SK-N-SH treated with all-trans-retinoic acid at 6 μM for 48 hours (cell line): Measurements from ENCODE around the gene MAST4.

ENCODE experiments used
- ARNTL ChIP-seq: fragments of 450-650 bp; formaldehyde crosslinking; IDR thresholded peaks from 2 replicates; pipeline ENCODE4 v1.5.0; 2020; ENCODE audit warnings: low read depth, mild to moderate bottlenecking, moderate library complexity, borderline replicate concordance
- BACH2 ChIP-seq: fragments of 250-450 bp; sonication (Bioruptor Pico); IDR thresholded peaks from 2 replicates; pipeline ENCODE4 v1.9.0; 2021; ENCODE audit warnings: mild to moderate bottlenecking, borderline replicate concordance
- CREB5 ChIP-seq: fragments of 250-450 bp; sonication (Bioruptor Pico); IDR thresholded peaks from 2 replicates; pipeline ENCODE4 v1.5.1; 2020; ENCODE audit warnings: low read depth, mild to moderate bottlenecking, moderate library complexity
- ESRRG ChIP-seq: fragments of 250-450 bp; sonication (Bioruptor Pico); IDR thresholded peaks from 2 replicates; pipeline ENCODE4 v1.6.1; 2021; ENCODE audit warnings: mild to moderate bottlenecking
- GLIS3 ChIP-seq: fragments of 250-450 bp; sonication (Bioruptor Pico); IDR thresholded peaks from 2 replicates; pipeline ENCODE4 v1.5.0; 2020; ENCODE audit warnings: mild to moderate bottlenecking, moderate library complexity
- OSR1 ChIP-seq: fragments of 250-450 bp; sonication (Bioruptor Pico); IDR thresholded peaks from 2 replicates; pipeline ENCODE4 v1.8.0; 2022; ENCODE audit warnings: moderate library complexity, mild to moderate bottlenecking, inconsistent platforms
- PATZ1 ChIP-seq: fragments of 250-450 bp; sonication (Bioruptor Pico); IDR thresholded peaks from 2 replicates; pipeline ENCODE4 v1.8.0; 2020; ENCODE audit warnings: mild to moderate bottlenecking, moderate library complexity, borderline replicate concordance
- POU6F1 ChIP-seq: fragments of 250-450 bp; sonication (Bioruptor Pico); IDR thresholded peaks from 2 replicates; pipeline ENCODE4 v1.8.0; 2021; ENCODE audit warnings: low read depth, mild to moderate bottlenecking, moderate library complexity, borderline replicate concordance
- RARB ChIP-seq: fragments of 250-450 bp; sonication (Bioruptor Pico); IDR thresholded peaks from 2 replicates; pipeline ENCODE4 v1.8.0; 2021; ENCODE audit warnings: mild to moderate bottlenecking, moderate library complexity
- ZFP3 ChIP-seq: fragments of 250-450 bp; sonication (Bioruptor Pico); IDR thresholded peaks from 2 replicates; pipeline ENCODE4 v1.5.0; 2020; ENCODE audit warnings: mild to moderate bottlenecking, moderate library complexity
- ZNF565 ChIP-seq: fragments of 450-650 bp; formaldehyde crosslinking; conservative IDR thresholded peaks from 2 replicates; pipeline ENCODE4 v1.5.0; 2020; ENCODE audit warnings: low read depth, mild to moderate bottlenecking, moderate library complexity

GRCh38 chr5:67146574-67146973, 550.4 kb downstream of the MAST4 start:
- TF ChIP-seq CREB5 (CRISPR knock-in tag) (no peak), ZFP3 (CRISPR knock-in tag) (no peak), ZNF565 (CRISPR knock-in tag) (no peak), ESRRG (no peak), ARNTL (CRISPR knock-in tag) (no peak), PATZ1 (CRISPR knock-in tag) (no peak), RARB (CRISPR knock-in tag) (no peak), POU6F1 (CRISPR knock-in tag) (no peak), BACH2 (no peak), OSR1 (CRISPR knock-in tag) (no peak), GLIS3 (CRISPR knock-in tag) (no peak)
